ENCODE results near the gene BCAT1. TPM values are rescaled to one million over a fixed set of nuclear protein-coding genes. Genes with fewer than 3 reads are reported as not detected.
A peak's percentile ranks its signal among the peaks of the same experiment; 100 is the strongest.

The BCAT1 gene
- total and polyA plus RNA-seq, 2 donors (not counting 3 experiments of a cell fraction or from before 2014, with no cell fraction given) = 21.6 to 267 TPM

DNA sequence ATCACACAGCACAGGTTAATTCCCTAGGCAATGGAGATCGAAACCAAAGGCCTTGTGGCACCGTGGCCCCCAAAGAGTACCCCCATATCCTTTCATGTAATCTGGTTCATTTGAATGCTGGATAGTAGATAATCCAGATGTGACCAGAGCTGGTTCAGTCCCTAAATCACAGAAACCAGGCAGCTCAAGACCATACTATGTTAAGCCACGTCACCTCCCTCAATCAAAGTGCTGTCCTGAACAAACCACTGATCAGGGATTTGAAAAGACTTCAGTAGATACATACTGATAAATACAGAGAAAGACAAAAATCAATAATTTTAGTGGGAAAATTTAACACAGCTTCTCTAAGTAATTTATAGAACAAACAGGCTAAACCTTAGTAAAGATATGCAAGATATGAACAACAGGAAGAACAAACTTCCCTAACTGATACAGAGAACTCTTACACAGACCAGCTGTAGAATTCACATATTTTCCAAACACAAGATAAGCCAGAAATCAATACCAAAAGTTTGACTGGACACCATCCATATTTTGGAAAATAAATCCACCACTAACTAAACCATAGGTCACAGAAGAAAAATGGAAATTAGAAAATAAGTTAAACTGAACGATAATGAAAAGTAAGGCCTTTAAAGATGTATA lies 67.1 kb downstream of the BCAT1 start:
- Histone ChIP-seq H2AFZ (ENCODE audit: low read depth, low read length) (no peak overlapping the region), H4K20me1 (replicated peaks; ENCODE audit: control insufficient read depth, extremely low read depth, insufficient read depth, low read length) (peaks cover 2% of the 10 kb centered on the region), H3K4me2 (ENCODE audit: insufficient read depth, low read length) (no peak overlapping the region), H3K9me1 (replicated peaks; ENCODE audit: control insufficient read depth, extremely low read depth, insufficient read depth, low read length) (no peaks in the 10 kb centered on the region), H3K4me3 (replicated peaks in 1 of 3; ENCODE audit: insufficient read depth in 1 of 3, low read depth in 1 of 3, low read length in 3 of 3) (no peak overlapping the region), H3K79me2 (ENCODE audit: control insufficient read depth, insufficient read depth, low read length) (peaks cover 41% of the 10 kb centered on the region), H3K36me3 (ENCODE audit: control insufficient read depth in 2 of 2, extremely low read depth in 1 of 2, insufficient read depth in 2 of 2, low read length in 2 of 2) (peaks cover 7 to 13% of the 10 kb centered on the region in 2 experiments), H3K9me3 (replicated peaks; ENCODE audit: control insufficient read depth, insufficient read depth, low read length) (no peaks in the 10 kb centered on the region), H3K27ac (ENCODE audit: insufficient read depth, low read depth, low read length) (peak overlapping the region; percentile 10), H3K4me1 (ENCODE audit: control insufficient read depth, extremely low read depth, insufficient read depth, low read length) (no peaks in the 10 kb centered on the region), H3K9ac (replicated peaks; ENCODE audit: extremely low read depth, insufficient read depth, low read length) (no peak overlapping the region), H3K27me3 (ENCODE audit: control insufficient read depth in 2 of 2, insufficient read depth in 2 of 2, low read length in 2 of 2) (no peaks in the 10 kb centered on the region)
- TF ChIP-seq, protein P1, sequence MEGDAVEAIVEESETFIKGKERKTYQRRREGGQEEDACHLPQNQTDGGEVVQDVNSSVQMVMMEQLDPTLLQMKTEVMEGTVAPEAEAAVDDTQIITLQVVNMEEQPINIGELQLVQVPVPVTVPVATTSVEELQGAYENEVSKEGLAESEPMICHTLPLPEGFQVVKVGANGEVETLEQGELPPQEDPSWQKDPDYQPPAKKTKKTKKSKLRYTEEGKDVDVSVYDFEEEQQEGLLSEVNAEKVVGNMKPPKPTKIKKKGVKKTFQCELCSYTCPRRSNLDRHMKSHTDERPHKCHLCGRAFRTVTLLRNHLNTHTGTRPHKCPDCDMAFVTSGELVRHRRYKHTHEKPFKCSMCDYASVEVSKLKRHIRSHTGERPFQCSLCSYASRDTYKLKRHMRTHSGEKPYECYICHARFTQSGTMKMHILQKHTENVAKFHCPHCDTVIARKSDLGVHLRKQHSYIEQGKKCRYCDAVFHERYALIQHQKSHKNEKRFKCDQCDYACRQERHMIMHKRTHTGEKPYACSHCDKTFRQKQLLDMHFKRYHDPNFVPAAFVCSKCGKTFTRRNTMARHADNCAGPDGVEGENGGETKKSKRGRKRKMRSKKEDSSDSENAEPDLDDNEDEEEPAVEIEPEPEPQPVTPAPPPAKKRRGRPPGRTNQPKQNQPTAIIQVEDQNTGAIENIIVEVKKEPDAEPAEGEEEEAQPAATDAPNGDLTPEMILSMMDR (IDR thresholded peaks at IDR 0.05; ENCODE audit: extremely low read depth in 1 of 2, insufficient read depth in 1 of 2, low read depth in 1 of 2, low read length in 2 of 2) = no peak
- TF ChIP-seq MAX (IDR thresholded peaks at IDR 0.05; ENCODE audit: insufficient read depth, insufficient read length) (no peak), MYC (IDR thresholded peaks at IDR 0.05; ENCODE audit: low read depth, low read length) (no peak), GATA2 (IDR thresholded peaks at IDR 0.05; ENCODE audit: insufficient read depth, insufficient read length, low read depth, low read length) (no peak), POLR2A (IDR thresholded peaks at IDR 0.05; ENCODE audit: low read depth, low read length) (no peak), EZH2 (IDR thresholded peaks at IDR 0.05; ENCODE audit: borderline replicate concordance, low read depth, low read length, severe bottlenecking) (no peak), POLR2AphosphoS5 (IDR thresholded peaks at IDR 0.05; ENCODE audit: insufficient read depth, low read depth, low read length) (no peak), FOS (IDR thresholded peaks at IDR 0.05; ENCODE audit: borderline replicate concordance, insufficient read depth, low read length) (no peak), JUN (IDR thresholded peaks at IDR 0.05; ENCODE audit: borderline replicate concordance, insufficient read depth, insufficient read length, low read depth) (no peak)
- DNase-seq (ENCODE audit: low read depth, low spot score) (no peak), FAIRE-seq (no peak)
- ChIA-PET CTCF (interaction anchor here (1.1 kb wide), 1 partner anchor 15 kb away, joined by 3 read pairs; no protein-coding TSS in a partner anchor), POLR2A (no interaction called here)
- no TSS peak for BruUV-seq (replicated peaks)
- intact Hi-C loops (cut with micrococcal nuclease) (no loop called here), dilution Hi-C loops (cut with MboI; ENCODE audit: extremely low pct_ligation_motif_present, low sequenced_read_pairs) (no loop called here)
